HG02970 (cell line): Measurements from ENCODE around the gene SAMD8.
"Not testable (repeated sequence)": the region's sequence is repeated elsewhere in the genome, so short reads cannot be mapped to it uniquely, and the experiment has no call there.

Experiments used
- ATAC-seq: cut with Tn5 transposase; IDR thresholded peaks from one replicate; pipeline ENCODE4 v1.9.1; 2021; ENCODE audit warnings: mild to moderate bottlenecking, moderate library complexity, moderate number of reproducible peaks; ENCODE audit not compliant: unreplicated experiment, low FRiP score

SAMD8 gene

GRCh38 chr10:75210282-75211006 lies 99.0 kb downstream of the SAMD8 start, which contains the start of gene VDAC2:
VDAC2 (plus strand) TSS chr10:75210796; CDS start chr10:75211159, 363 bp downstream.
- ATAC-seq = peak; percentile 79

- ATAC-seq = peak; percentile 0
These were observed 99.7 kb downstream of the SAMD8 start for GRCh38 chr10:75211007-75211691.

- ATAC-seq = no peak
These were observed 100.9 kb downstream of the SAMD8 start for GRCh38 chr10:75212343-75212742.

- ATAC-seq = no peak
These were observed 108.8 kb downstream of the SAMD8 start for GRCh38 chr10:75220274-75220673.

GRCh38 chr10:75221492-75221891 lies 110.0 kb downstream of the SAMD8 start:
- not testable (repeated sequence) for ATAC-seq

- no peak for ATAC-seq
These were observed 112.1 kb downstream of the SAMD8 start for GRCh38 chr10:75223507-75223906.

- no peak for ATAC-seq
These were observed 114.6 kb downstream of the SAMD8 start for GRCh38 chr10:75226095-75226494.

- ATAC-seq = no peak
These were observed 115.2 kb downstream of the SAMD8 start for GRCh38 chr10:75226656-75227055.

- ATAC-seq = no peak
These were observed 116.8 kb downstream of the SAMD8 start for GRCh38 chr10:75228278-75228677.

GRCh38 chr10:75228834-75229233 lies 117.4 kb downstream of the SAMD8 start:
- no peak for ATAC-seq

- ATAC-seq = no peak
These were observed 118.5 kb downstream of the SAMD8 start for GRCh38 chr10:75229971-75230370.

GRCh38 chr10:75230600-75231038 lies 119.2 kb downstream of the SAMD8 start:
- ATAC-seq = no peak
